ENCODE results near the gene SDHA.
"Not testable (repeated sequence)": the region's sequence is repeated elsewhere in the genome, so short reads cannot be mapped to it uniquely, and the experiment has no call there.

The SDHA gene

GRCh38 chr5:234450-234849, 16.3 kb downstream of the SDHA start:
- H3K36me3 Mint-ChIP-seq (ENCODE audit: low read depth) = peaks cover 93% of the 10 kb centered on the region
- no peak overlapping the region for H3K4me3 Mint-ChIP-seq
- intact Hi-C loops (cut with micrococcal nuclease) = no loop called here
- H3K9me3 Mint-ChIP-seq = no peaks in the 10 kb centered on the region
- H3K27me3 Mint-ChIP-seq = no peaks in the 10 kb centered on the region
- no peaks in the 10 kb centered on the region for H3K4me1 Mint-ChIP-seq (ENCODE audit: low read depth)
- H3K27ac Mint-ChIP-seq = no peak overlapping the region

- H3K9me3 Mint-ChIP-seq; H3K27me3 Mint-ChIP-seq; H3K27ac Mint-ChIP-seq; H3K4me1 Mint-ChIP-seq (ENCODE audit: low read depth); intact Hi-C loops (cut with micrococcal nuclease); H3K4me3 Mint-ChIP-seq: not testable (repeated sequence)
- H3K36me3 Mint-ChIP-seq (ENCODE audit: low read depth) = peaks cover 98% of the 10 kb centered on the region
Observed at GRCh38 chr5:235527-235926, 17.4 kb downstream of the SDHA start.

- H3K36me3 Mint-ChIP-seq (ENCODE audit: low read depth) = peaks cover 98% of the 10 kb centered on the region
- H3K27me3 Mint-ChIP-seq; H3K4me3 Mint-ChIP-seq; H3K27ac Mint-ChIP-seq; H3K4me1 Mint-ChIP-seq (ENCODE audit: low read depth); intact Hi-C loops (cut with micrococcal nuclease); H3K9me3 Mint-ChIP-seq: not testable (repeated sequence)
Observed at GRCh38 chr5:237931-238330, 19.8 kb downstream of the SDHA start.

- intact Hi-C loops (cut with micrococcal nuclease); H3K4me1 Mint-ChIP-seq (ENCODE audit: low read depth); H3K27me3 Mint-ChIP-seq; H3K4me3 Mint-ChIP-seq; H3K27ac Mint-ChIP-seq; H3K9me3 Mint-ChIP-seq: not testable (repeated sequence)
- H3K36me3 Mint-ChIP-seq (ENCODE audit: low read depth) = peaks cover 98% of the 10 kb centered on the region
Observed at GRCh38 chr5:240550-240949, 22.4 kb downstream of the SDHA start.

GRCh38 chr5:241045-241669, 23.0 kb downstream of the SDHA start:
- peaks cover 98% of the 10 kb centered on the region for H3K36me3 Mint-ChIP-seq (ENCODE audit: low read depth)
- H3K4me3 Mint-ChIP-seq; H3K27ac Mint-ChIP-seq; H3K4me1 Mint-ChIP-seq (ENCODE audit: low read depth); intact Hi-C loops (cut with micrococcal nuclease); H3K9me3 Mint-ChIP-seq; H3K27me3 Mint-ChIP-seq: not testable (repeated sequence)

GRCh38 chr5:243683-244367, 25.7 kb downstream of the SDHA start:
- H3K4me1 Mint-ChIP-seq (ENCODE audit: low read depth); H3K9me3 Mint-ChIP-seq; H3K27me3 Mint-ChIP-seq; intact Hi-C loops (cut with micrococcal nuclease); H3K4me3 Mint-ChIP-seq: not testable (repeated sequence)
- peak overlapping the region; percentile 30 for H3K27ac Mint-ChIP-seq
- H3K36me3 Mint-ChIP-seq (ENCODE audit: low read depth) = peaks cover 98% of the 10 kb centered on the region

- H3K27ac Mint-ChIP-seq; H3K27me3 Mint-ChIP-seq; H3K4me3 Mint-ChIP-seq; H3K4me1 Mint-ChIP-seq (ENCODE audit: low read depth); intact Hi-C loops (cut with micrococcal nuclease); H3K9me3 Mint-ChIP-seq: not testable (repeated sequence)
- H3K36me3 Mint-ChIP-seq (ENCODE audit: low read depth) = peaks cover 98% of the 10 kb centered on the region
Observed at GRCh38 chr5:245717-246116, 27.6 kb downstream of the SDHA start.

GRCh38 chr5:250396-250795, 32.3 kb downstream of the SDHA start:
- H3K9me3 Mint-ChIP-seq; H3K27ac Mint-ChIP-seq; intact Hi-C loops (cut with micrococcal nuclease); H3K4me1 Mint-ChIP-seq (ENCODE audit: low read depth); H3K27me3 Mint-ChIP-seq; H3K4me3 Mint-ChIP-seq: not testable (repeated sequence)
- H3K36me3 Mint-ChIP-seq (ENCODE audit: low read depth) = peaks cover 99% of the 10 kb centered on the region

- H3K27ac Mint-ChIP-seq; H3K27me3 Mint-ChIP-seq; H3K4me3 Mint-ChIP-seq; H3K9me3 Mint-ChIP-seq; intact Hi-C loops (cut with micrococcal nuclease); H3K4me1 Mint-ChIP-seq (ENCODE audit: low read depth): not testable (repeated sequence)
- peaks cover 99% of the 10 kb centered on the region for H3K36me3 Mint-ChIP-seq (ENCODE audit: low read depth)
Observed at GRCh38 chr5:251016-251415, 32.9 kb downstream of the SDHA start.

- peaks cover 99% of the 10 kb centered on the region for H3K36me3 Mint-ChIP-seq (ENCODE audit: low read depth)
- intact Hi-C loops (cut with micrococcal nuclease); H3K27me3 Mint-ChIP-seq: not testable (repeated sequence)
Observed at GRCh38 chr5:251538-251937, 33.4 kb downstream of the SDHA start.

GRCh38 chr5:251975-252374, 33.9 kb downstream of the SDHA start:
- H3K9me3 Mint-ChIP-seq; H3K4me3 Mint-ChIP-seq; H3K27ac Mint-ChIP-seq; intact Hi-C loops (cut with micrococcal nuclease); H3K27me3 Mint-ChIP-seq; H3K4me1 Mint-ChIP-seq (ENCODE audit: low read depth): not testable (repeated sequence)
- H3K36me3 Mint-ChIP-seq (ENCODE audit: low read depth) = peaks cover 99% of the 10 kb centered on the region

More at GRCh38 chr5:251538-251937, 33.4 kb downstream of the SDHA start:
- not testable (repeated sequence) for H3K9me3 Mint-ChIP-seq; H3K4me3 Mint-ChIP-seq; H3K4me1 Mint-ChIP-seq (ENCODE audit: low read depth); H3K27ac Mint-ChIP-seq

GRCh38 chr5:252546-252945, 34.4 kb downstream of the SDHA start:
- H3K4me1 Mint-ChIP-seq (ENCODE audit: low read depth) = no peaks in the 10 kb centered on the region
- H3K27me3 Mint-ChIP-seq = no peaks in the 10 kb centered on the region
- intact Hi-C loops (cut with micrococcal nuclease) = no loop called here
- peaks cover 3% of the 10 kb centered on the region for H3K9me3 Mint-ChIP-seq
- H3K27ac Mint-ChIP-seq = no peak overlapping the region
- peaks cover 99% of the 10 kb centered on the region for H3K36me3 Mint-ChIP-seq (ENCODE audit: low read depth)
- no peak overlapping the region for H3K4me3 Mint-ChIP-seq

- H3K4me1 Mint-ChIP-seq (ENCODE audit: low read depth); H3K27me3 Mint-ChIP-seq; intact Hi-C loops (cut with micrococcal nuclease); H3K27ac Mint-ChIP-seq; H3K4me3 Mint-ChIP-seq: not testable (repeated sequence)
- Mint-ChIP-seq H3K9me3 (peaks cover 15% of the 10 kb centered on the region), H3K36me3 (ENCODE audit: low read depth) (peaks cover 95% of the 10 kb centered on the region)
Observed at GRCh38 chr5:254322-254721, 36.2 kb downstream of the SDHA start.

- H3K4me1 Mint-ChIP-seq (ENCODE audit: low read depth); intact Hi-C loops (cut with micrococcal nuclease); H3K4me3 Mint-ChIP-seq; H3K27ac Mint-ChIP-seq; H3K27me3 Mint-ChIP-seq: not testable (repeated sequence)
- peaks cover 87% of the 10 kb centered on the region for H3K36me3 Mint-ChIP-seq (ENCODE audit: low read depth)
- peaks cover 15% of the 10 kb centered on the region for H3K9me3 Mint-ChIP-seq
Observed at GRCh38 chr5:255116-255515, 37.0 kb downstream of the SDHA start.

- H3K27ac Mint-ChIP-seq; H3K4me3 Mint-ChIP-seq; intact Hi-C loops (cut with micrococcal nuclease); H3K4me1 Mint-ChIP-seq (ENCODE audit: low read depth); H3K27me3 Mint-ChIP-seq: not testable (repeated sequence)
- peaks cover 77% of the 10 kb centered on the region for H3K36me3 Mint-ChIP-seq (ENCODE audit: low read depth)
- H3K9me3 Mint-ChIP-seq = peaks cover 15% of the 10 kb centered on the region
Observed at GRCh38 chr5:256347-256746, 38.2 kb downstream of the SDHA start.

Measured in dendritic cell treated with granulocyte-macrophage colony-stimulating factor and Interleukin-4, amounts not matched to agents 40 ng/mL and 50 ng/mL, for 4 days (primary cell).